GM19397 (cell line): ENCODE results near the gene DYNLT4.
"Not testable (repeated sequence)": the region's sequence is repeated elsewhere in the genome, so short reads cannot be mapped to it uniquely, and the experiment has no call there.

Experiments used
- ATAC-seq: cut with Tn5 transposase; IDR thresholded peaks from one replicate; pipeline ENCODE4 v1.9.1; 2021; ENCODE audit warnings: mild to moderate bottlenecking, moderate library complexity; ENCODE audit not compliant: unreplicated experiment

The DYNLT4 gene, protein sequence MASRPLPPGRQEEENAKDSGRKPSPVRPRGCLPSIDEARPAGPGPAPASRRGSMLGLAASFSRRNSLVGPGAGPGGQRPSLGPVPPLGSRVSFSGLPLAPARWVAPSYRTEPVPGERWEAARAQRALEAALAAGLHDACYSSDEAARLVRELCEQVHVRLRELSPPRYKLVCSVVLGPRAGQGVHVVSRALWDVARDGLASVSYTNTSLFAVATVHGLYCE

GRCh38 chr1:44806704-44807363 is at the start of gene DYNLT4:
Gene DYNLT4 (minus strand): TSS chr1:44807351. CDS start chr1:44806668, 683 bp downstream.
- no peak for ATAC-seq

- no peak for ATAC-seq
Observed at GRCh38 chr1:44855742-44856141, 48.6 kb upstream of the DYNLT4 start.

DNA sequence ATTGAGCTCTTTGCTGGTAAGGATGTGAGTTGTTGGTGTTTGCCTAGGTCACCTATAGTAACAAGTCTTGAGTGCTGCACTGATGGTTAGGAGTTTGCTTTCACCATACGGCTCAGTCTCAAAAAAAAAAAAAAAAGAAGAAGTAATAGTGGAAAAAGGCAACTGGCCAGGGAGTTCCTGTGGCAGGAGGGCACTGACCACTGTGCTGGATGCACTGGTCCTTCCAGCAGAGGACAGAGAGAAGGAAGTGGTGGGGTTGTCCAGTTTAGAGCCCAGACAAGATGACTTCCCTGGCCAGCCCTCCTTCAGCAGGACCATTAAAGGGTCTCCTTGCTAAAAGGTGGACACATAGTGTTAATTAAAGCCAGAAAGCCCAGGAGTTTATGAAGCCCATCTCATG is 47.8 kb upstream of the DYNLT4 start:
- no peak for ATAC-seq

- no peak for ATAC-seq
Observed at GRCh38 chr1:44853201-44853600, 46.0 kb upstream of the DYNLT4 start.

DNA sequence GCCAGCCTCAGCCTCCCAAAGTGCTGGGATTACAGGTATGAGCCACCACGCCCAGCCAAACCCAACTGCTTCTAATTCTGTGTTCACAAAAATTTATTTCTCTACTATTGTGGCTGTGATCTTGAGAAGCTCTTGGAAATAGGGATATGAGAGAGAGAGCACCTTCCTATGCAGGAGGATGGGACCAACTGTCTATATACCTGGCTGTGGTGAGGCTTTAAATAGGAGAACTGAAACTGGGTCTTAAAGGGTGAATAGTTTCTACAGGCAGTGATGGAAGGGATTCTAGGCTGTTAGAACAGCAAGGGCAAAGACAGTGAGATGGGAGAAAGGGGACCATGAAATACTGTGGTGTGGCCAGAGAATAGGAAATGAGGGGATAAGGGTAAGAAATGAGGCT is 44.2 kb upstream of the DYNLT4 start:
- no peak for ATAC-seq

- ATAC-seq: no peak
Observed at GRCh38 chr1:44849575-44850132, 42.5 kb upstream of the DYNLT4 start.

GRCh38 chr1:44848456-44849181 is 41.5 kb upstream of the DYNLT4 start:
- no peak for ATAC-seq

DNA sequence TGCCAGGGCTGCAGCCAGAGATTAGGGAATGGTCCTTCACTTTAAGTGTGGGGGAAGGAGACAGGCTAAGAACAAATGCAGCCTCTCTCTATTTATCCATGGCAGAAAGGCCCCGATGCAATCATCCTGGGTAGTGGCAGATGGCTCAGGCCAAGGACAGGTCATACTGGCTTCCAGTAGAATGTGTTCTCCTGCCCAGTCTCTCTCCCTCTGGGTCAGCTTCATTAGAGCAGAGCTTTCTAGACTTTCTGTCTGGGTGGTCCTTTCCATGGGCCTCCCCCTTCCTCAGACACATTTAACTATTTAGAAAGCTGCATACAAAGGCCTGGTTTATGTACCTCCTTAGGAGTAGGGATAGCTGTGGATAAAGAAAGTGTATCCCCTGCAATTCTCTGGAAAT is 40.7 kb upstream of the DYNLT4 start:
- ATAC-seq: no peak

GRCh38 chr1:44846985-44847384 is 39.8 kb upstream of the DYNLT4 start:
- no peak for ATAC-seq

GRCh38 chr1:44842862-44843655 is 35.9 kb upstream of the DYNLT4 start, which contains the start of gene PTCH2:
Gene PTCH2 (minus strand): TSS chr1:44843253. CDS start chr1:44842932, 321 bp downstream.
- ATAC-seq: no peak

GRCh38 chr1:44842486-44842861 is 35.3 kb upstream of the DYNLT4 start:
- ATAC-seq: no peak

- ATAC-seq: no peak
Observed at GRCh38 chr1:44839576-44839975, 32.4 kb upstream of the DYNLT4 start.

- ATAC-seq: not testable (repeated sequence)
Observed at GRCh38 chr1:44838294-44838693, 31.1 kb upstream of the DYNLT4 start.

DNA sequence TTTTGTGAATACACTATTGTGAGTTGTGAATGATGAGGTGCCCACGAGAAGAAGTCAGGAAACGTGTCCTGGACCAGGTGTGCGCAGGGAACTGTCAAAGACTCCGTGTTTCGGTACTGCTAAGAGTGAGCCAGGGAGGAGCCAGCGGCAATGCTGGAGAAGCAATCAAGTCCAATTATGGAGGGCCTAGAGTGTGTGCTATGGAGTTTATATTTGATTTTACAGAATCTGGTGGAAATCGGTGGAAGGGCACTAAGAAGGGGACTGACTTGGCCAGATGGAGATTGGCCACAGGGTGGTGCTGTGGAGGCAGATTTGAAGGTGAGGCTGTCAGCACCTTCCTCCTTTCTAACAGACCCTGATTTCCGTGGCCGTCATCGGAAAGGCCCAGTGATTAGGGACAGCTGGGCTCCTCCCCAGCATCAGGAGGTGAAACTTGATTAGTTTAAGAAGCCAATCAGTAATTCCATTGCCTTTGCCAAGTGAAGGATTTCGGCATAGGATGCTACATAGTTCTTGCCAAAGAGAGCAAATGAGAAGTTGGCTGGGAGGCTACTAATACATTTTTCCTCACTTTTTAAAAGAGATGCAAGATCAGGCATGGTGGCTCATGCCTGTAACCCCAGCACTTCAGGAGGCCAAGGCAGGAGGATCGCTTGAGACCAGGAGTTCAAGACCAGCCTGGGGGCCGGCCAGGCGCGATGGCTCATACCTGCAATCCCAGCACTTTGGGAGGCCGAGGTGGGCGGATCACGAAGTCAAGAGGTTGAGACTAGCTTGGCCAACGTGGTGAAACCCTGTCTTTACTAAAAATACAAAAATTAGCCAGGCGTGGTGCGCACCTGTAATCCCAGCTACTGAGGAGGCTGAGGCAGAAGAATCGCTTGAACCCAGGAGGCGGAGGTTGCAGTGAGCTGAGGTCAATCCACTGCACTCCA is 28.9 kb upstream of the DYNLT4 start:
- ATAC-seq: peak; percentile 52

GRCh38 chr1:44834328-44834727 is 27.2 kb upstream of the DYNLT4 start:
- no peak for ATAC-seq

- ATAC-seq: no peak
Observed at GRCh38 chr1:44832056-44832705, 25.0 kb upstream of the DYNLT4 start.

DNA sequence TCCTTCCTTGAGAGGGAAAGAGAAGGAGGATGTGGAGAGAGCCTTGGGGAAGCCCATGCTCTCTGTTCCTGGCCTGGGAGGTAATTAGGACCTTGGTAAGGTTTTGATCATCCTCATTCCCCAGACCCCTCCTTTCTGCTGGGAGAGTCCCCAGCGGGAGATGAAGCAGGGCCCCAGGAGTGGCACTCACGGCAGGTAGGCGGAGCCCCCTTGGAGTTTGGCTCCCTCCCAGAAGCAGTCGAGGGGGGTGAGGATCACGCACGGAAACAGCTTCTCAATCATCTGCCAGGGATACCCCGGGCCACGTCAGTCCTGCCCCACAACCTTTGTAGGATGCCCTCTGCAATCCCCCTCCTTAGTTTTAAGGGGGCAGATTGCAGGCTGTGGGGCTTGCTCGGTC is 24.4 kb upstream of the DYNLT4 start:
- no peak for ATAC-seq

DNA sequence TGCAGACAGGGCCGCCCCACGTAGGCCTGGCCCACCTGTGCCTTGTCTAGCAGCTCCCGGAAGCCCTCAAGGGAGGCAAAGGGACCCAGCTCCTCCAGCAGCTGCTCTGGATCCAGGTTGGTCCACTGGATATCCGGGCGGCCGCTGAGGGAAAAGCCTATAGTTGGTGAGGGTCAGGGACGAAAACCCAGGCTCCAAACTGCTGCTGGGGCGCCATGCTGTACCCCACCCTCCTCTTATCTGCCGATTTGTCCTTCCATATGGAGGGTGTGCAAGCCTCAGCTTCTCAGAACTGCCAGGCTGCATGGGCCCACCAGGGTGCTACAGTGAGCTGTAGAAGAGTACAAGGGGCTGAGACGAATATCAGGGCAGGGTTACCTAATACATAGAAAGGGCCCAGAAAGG is 23.8 kb upstream of the DYNLT4 start:
- no peak for ATAC-seq
